DND-41 (cell line): ENCODE data around the gene CD55.

Source experiments
- ATAC-seq: fragments of 200-7000 bp; cut with Tn5 transposase; 3 replicates; pipeline ENCODE4 v1.9.1; 2021; ENCODE audit warnings: low read depth; ENCODE audit not compliant: insufficient read depth
- DNase-seq: peaks from one replicate; pipeline ENCODE4 v3.0.0-alpha.2; 2020
- H2AFZ ChIP-seq: 2 replicates; pipeline ENCODE4 v1.6.0; 2012; ENCODE audit warnings: low read depth, low read length
- H3K27ac ChIP-seq: 2 replicates; pipeline ENCODE4 v1.5.1; 2012; ENCODE audit warnings: low read length, inconsistent platforms
- H3K27me3 ChIP-seq: fragments of 200-600 bp; sonication (generic); 2 replicates; pipeline ENCODE4 v1.6.0; 2012; ENCODE audit warnings: low read length, mild to moderate bottlenecking, inconsistent platforms; ENCODE audit not compliant: insufficient read depth, poor library complexity
- H3K36me3 ChIP-seq: 2 replicates; pipeline ENCODE4 v1.5.1; 2012; ENCODE audit warnings: low read length, inconsistent platforms; ENCODE audit not compliant: insufficient read depth
- H3K4me1 ChIP-seq: 2 replicates; pipeline ENCODE4 v1.5.1; 2012; ENCODE audit warnings: mild to moderate bottlenecking, low read length; ENCODE audit not compliant: insufficient read depth
- H3K4me2 ChIP-seq: 2 replicates; pipeline ENCODE4 v1.6.0; 2012; ENCODE audit warnings: mild to moderate bottlenecking, moderate library complexity, low read length, inconsistent platforms; ENCODE audit not compliant: insufficient read depth
- H3K4me3 ChIP-seq, 2 experiments: fragments of 200-600 bp in 1 of 2; shearing (Covaris generic) in 1 of 2; 2 replicates each; pipeline ENCODE4 v1.5.1; 2012 to 2016; ENCODE audit warnings: inconsistent platforms in 2 of 2, low read length in 2 of 2, mild to moderate bottlenecking in 2 of 2, low read depth in 1 of 2, moderate library complexity in 1 of 2
- H3K79me2 ChIP-seq: 2 replicates; pipeline ENCODE4 v1.6.0; 2012; ENCODE audit warnings: low read length, inconsistent platforms; ENCODE audit not compliant: insufficient read depth
- H3K9ac ChIP-seq: 2 replicates; pipeline ENCODE4 v1.6.0; 2012; ENCODE audit warnings: low read depth, mild to moderate bottlenecking, inconsistent platforms, low read length, moderate library complexity
- H3K9me3 ChIP-seq: 2 replicates; pipeline ENCODE4 v1.5.1; 2012; ENCODE audit warnings: low read length, moderate library complexity, mild to moderate bottlenecking, inconsistent platforms; ENCODE audit not compliant: insufficient read depth, severe bottlenecking
- H4K20me1 ChIP-seq: 2 replicates; pipeline ENCODE4 v1.6.0; 2012; ENCODE audit warnings: low read length; ENCODE audit not compliant: insufficient read depth
- CTCF ChIP-seq: IDR thresholded peaks from 2 replicates; pipeline ENCODE4 v1.5.1; 2012; ENCODE audit warnings: borderline replicate concordance, low read length, moderate library complexity, mild to moderate bottlenecking; ENCODE audit not compliant: poor library complexity, severe bottlenecking; ENCODE audit errors: extremely low read depth
- EZH2 ChIP-seq: IDR thresholded peaks from 3 replicates; pipeline ENCODE4 v1.6.1; 2012; ENCODE audit warnings: borderline replicate concordance, low read depth, mild to moderate bottlenecking, moderate library complexity, low read length, inconsistent platforms; ENCODE audit not compliant: severe bottlenecking

CD55 gene

GRCh38 chr1:207298186-207298585, 23.3 kb upstream of the CD55 start:
- no peak overlapping the region for H3K9ac ChIP-seq
- no peak overlapping the region for H3K27ac ChIP-seq
- H3K4me3 ChIP-seq: no peak overlapping the region
- H3K36me3 ChIP-seq: no peaks in the 10 kb centered on the region
- no peaks in the 10 kb centered on the region for H4K20me1 ChIP-seq
- H3K9me3 ChIP-seq: no peaks in the 10 kb centered on the region
- H3K79me2 ChIP-seq: no peaks in the 10 kb centered on the region
- H3K27me3 ChIP-seq: no peaks in the 10 kb centered on the region
- H3K4me1 ChIP-seq: no peaks in the 10 kb centered on the region
- ATAC-seq (no peak), DNase-seq (no peak)
- no peak overlapping the region for H2AFZ ChIP-seq
- TF ChIP-seq CTCF: no peak
- TF ChIP-seq EZH2: no peak
- no peak overlapping the region for H3K4me2 ChIP-seq

- Histone ChIP-seq H3K27ac (no peak overlapping the region), H4K20me1 (no peaks in the 10 kb centered on the region), H3K4me1 (no peaks in the 10 kb centered on the region), H3K4me2 (no peak overlapping the region), H3K9me3 (no peaks in the 10 kb centered on the region), H3K79me2 (no peaks in the 10 kb centered on the region), H3K27me3 (no peaks in the 10 kb centered on the region), H3K4me3 (no peak overlapping the region), H3K9ac (no peak overlapping the region), H3K36me3 (no peaks in the 10 kb centered on the region), H2AFZ (no peak overlapping the region)
- DNase-seq (no peak), ATAC-seq (no peak)
- TF ChIP-seq CTCF (no peak), EZH2 (no peak)
Observed at GRCh38 chr1:207298636-207299398, 22.7 kb upstream of the CD55 start.

- no peaks in the 10 kb centered on the region for H3K36me3 ChIP-seq
- no peaks in the 10 kb centered on the region for H4K20me1 ChIP-seq
- no peaks in the 10 kb centered on the region for H3K4me1 ChIP-seq
- ATAC-seq: no peak
- DNase-seq: no peak
- no peak overlapping the region for H3K4me2 ChIP-seq
- no peaks in the 10 kb centered on the region for H3K27me3 ChIP-seq
- no peak overlapping the region for H3K4me3 ChIP-seq
- H3K27ac ChIP-seq: no peak overlapping the region
- H3K79me2 ChIP-seq: no peaks in the 10 kb centered on the region
- no peaks in the 10 kb centered on the region for H3K9me3 ChIP-seq
- no peak overlapping the region for H2AFZ ChIP-seq
- H3K9ac ChIP-seq: no peak overlapping the region
- TF ChIP-seq EZH2: no peak
- TF ChIP-seq CTCF: no peak
Observed at GRCh38 chr1:207300970-207301369, 20.5 kb upstream of the CD55 start.
